HepG2 (cell line): ENCODE data around the gene ILRUN. TPM values are rescaled to one million over a fixed set of nuclear protein-coding genes. Genes with fewer than 3 reads are reported as not detected.
"Not testable (repeated sequence)": the region's sequence is repeated elsewhere in the genome, so short reads cannot be mapped to it uniquely, and the experiment has no call there.

Experiments used
- ATAC-seq: fragments of 200-7000 bp; cut with Tn5 transposase; 3 replicates; pipeline ENCODE4 v1.9.1; 2020; ENCODE audit warnings: mild to moderate bottlenecking, moderate library complexity
- BruUV-seq: library from RNA; stranded (reverse); fragments of 400-500 nt; replicated peaks from 2 replicates; lab custom pipeline; 2021; lab: Mats Ljungman, UMichigan
- CTCF ChIA-PET: fragments of 300-600 bp; formaldehyde crosslinking; extraction: SDS; loops from one replicate; lab custom pipeline; 2021; ENCODE audit warnings: low total read pairs, inconsistent platforms, low intra/inter-chr PET ratio; lab: Yijun Ruan, JAX
- POLR2A ChIA-PET: fragments of 350-600 bp; sonication (Branson Sonifier 250); formaldehyde crosslinking; loops from one replicate; lab custom pipeline; 2020; ENCODE audit warnings: antibody characterized with exemption, inconsistent platforms; lab: Yijun Ruan, JAX
- DNase-seq: peaks from one replicate; pipeline ENCODE4 v3.0.0-alpha.2; 2015; ENCODE audit warnings: low spot score
- FAIRE-seq: peaks from 3 replicates; lab custom pipeline; 2011; peaks lifted over from hg19 to GRCh38; lab: Jason Lieb, UNC
- H2AFZ ChIP-seq: one replicate; pipeline ENCODE4 v1.6.1; 2011; ENCODE audit warnings: low read length, inconsistent platforms
- H3K27ac ChIP-seq: fragments of 300-600 bp; 3 replicates; pipeline ENCODE4 v1.8.0; 2011; ENCODE audit warnings: mixed run types, mild to moderate bottlenecking, mixed read lengths, low read length, inconsistent platforms; ENCODE audit not compliant: insufficient read depth; ENCODE audit errors: extremely low read length
- H3K27me3 ChIP-seq, 2 experiments: fragments of 200-600 bp in 1 of 2; 2 replicates in 1 of 2; 3 replicates in 1 of 2; pipeline versions ENCODE4 v1.6.0 to v1.8.0; 2011; ENCODE audit warnings: low read length in 2 of 2, mild to moderate bottlenecking in 2 of 2, moderate library complexity in 2 of 2, inconsistent platforms in 1 of 2; ENCODE audit not compliant: insufficient read depth in 2 of 2, control insufficient read depth in 1 of 2
- H3K36me3 ChIP-seq, 2 experiments: fragments of 200-600 bp in 1 of 2; replicated peaks in 1 of 2; 2 replicates in 1 of 2; 3 replicates in 1 of 2; pipeline versions ENCODE4 v1.5.1 to v1.8.0; 2011; ENCODE audit warnings: low read length in 2 of 2, inconsistent platforms in 1 of 2; ENCODE audit not compliant: insufficient read depth in 2 of 2, control insufficient read depth in 1 of 2
- H3K4me1 ChIP-seq: 2 replicates; pipeline ENCODE4 v1.5.1; 2012; ENCODE audit warnings: low read length, inconsistent platforms; ENCODE audit not compliant: insufficient read depth
- H3K4me2 ChIP-seq: 2 replicates; pipeline ENCODE4 v1.6.0; 2011; ENCODE audit warnings: low read depth, low read length, inconsistent platforms
- H3K4me3 ChIP-seq, 3 experiments: fragments of 200-600 bp in 1 of 3; sonication (generic), shearing (Covaris generic) in 1 of 3; replicated peaks in 1 of 3; 2 replicates each; pipeline ENCODE4 v1.5.1; 2011 to 2016; ENCODE audit warnings: low read length in 3 of 3, inconsistent platforms in 2 of 3, low read depth in 2 of 3, mild to moderate bottlenecking in 2 of 3, control low read depth in 1 of 3, mixed read lengths in 1 of 3; ENCODE audit not compliant: insufficient read depth in 1 of 3
- H3K79me2 ChIP-seq: one replicate; pipeline ENCODE4 v1.6.1; 2011; ENCODE audit warnings: low read length, inconsistent platforms; ENCODE audit not compliant: insufficient read depth
- H3K9ac ChIP-seq: 2 replicates; pipeline ENCODE4 v1.6.0; 2011; ENCODE audit warnings: mild to moderate bottlenecking, low read depth, low read length, inconsistent platforms; ENCODE audit not compliant: insufficient read depth
- H3K9me3 ChIP-seq: 2 replicates; pipeline ENCODE4 v1.5.1; 2012; ENCODE audit warnings: mild to moderate bottlenecking, low read length
- H4K20me1 ChIP-seq: 2 replicates; pipeline ENCODE4 v1.6.0; 2011; ENCODE audit warnings: inconsistent platforms, mild to moderate bottlenecking, low read length, moderate library complexity; ENCODE audit not compliant: insufficient read depth
- ERF ChIP-seq: IDR thresholded peaks from 2 replicates; pipeline ENCODE4 v1.6.1; 2018; ENCODE audit warnings: missing biosample characterization, missing genetic modification reagents
- GABPA ChIP-seq, 2 experiments: IDR thresholded peaks; 2 replicates each; pipeline ENCODE4 v1.6.1; 2011 to 2016; ENCODE audit warnings: low read depth in 2 of 2, low read length in 1 of 2, missing biosample characterization in 1 of 2, missing genetic modification characterization in 1 of 2
- PRPF4 ChIP-seq: fragments of 200-400 bp; formaldehyde crosslinking; IDR thresholded peaks from 2 replicates; pipeline ENCODE4 v1.6.1; 2016; ENCODE audit warnings: low read length, low read depth; ENCODE audit not compliant: poor library complexity, severe bottlenecking
- SALL1 ChIP-seq: sonication (generic); formaldehyde crosslinking; IDR thresholded peaks from 2 replicates; pipeline ENCODE4 v1.8.0; 2022; ENCODE audit warnings: mild to moderate bottlenecking, missing genetic modification reagents
- SPEN ChIP-seq: sonication (generic); formaldehyde crosslinking; IDR thresholded peaks from 2 replicates; pipeline ENCODE4 v1.5.1; 2020; ENCODE audit warnings: low read depth, mild to moderate bottlenecking, missing genetic modification reagents
- ZBTB38 ChIP-seq: sonication (generic); formaldehyde crosslinking; IDR thresholded peaks from 2 replicates; pipeline ENCODE4 v1.5.1; 2020; ENCODE audit warnings: mild to moderate bottlenecking, missing genetic modification reagents
- ZFP36L1 ChIP-seq: sonication (generic); formaldehyde crosslinking; IDR thresholded peaks from 2 replicates; pipeline ENCODE4 v1.8.0; 2022; ENCODE audit warnings: mild to moderate bottlenecking, missing genetic modification reagents, moderate library complexity
- ZNF121 ChIP-seq: sonication (generic); formaldehyde crosslinking; IDR thresholded peaks from 2 replicates; pipeline ENCODE4 v1.5.0; 2020; ENCODE audit warnings: mild to moderate bottlenecking, missing genetic modification reagents
- ZNF546 ChIP-seq: sonication (generic); formaldehyde crosslinking; conservative IDR thresholded peaks from 2 replicates; pipeline ENCODE4 v1.8.1; 2023; ENCODE audit warnings: mild to moderate bottlenecking, missing genetic modification reagents
- WGBS: methylation state at CpG from one replicate; pipeline ENCODE4 v1.1.6; 2017; ENCODE audit warnings: low lambda C conversion rate; 5-methylcytosine and 5-hydroxymethylcytosine counted together
- in situ Hi-C: cut with HindIII; loops from 2 replicates; pipeline ENCODE4 v1.10.0; 2017; ENCODE audit warnings: low pct_unique_long_range_greater_than_20kb; ENCODE audit not compliant: extremely low pct_ligation_motif_present
- intact Hi-C: fragments of 100-400 bp; cut with micrococcal nuclease; formaldehyde crosslinking; loops from one replicate; pipeline ENCODE4 v1.10.0; 2022; ENCODE audit not compliant: unreplicated experiment
- polyA plus RNA-seq, 8 experiments: library from polyadenylated mRNA; depleted of rRNA in 3 of 8; stranded (reverse) in 7 of 8; unstranded in 1 of 8; fragments of >200 nt; fragmentation: Illumina TruSeq in 4 of 8; extraction: Trizol in 4 of 8; gene quantifications; 2 replicates each; pipeline versions ENCODE4 v1.2.1 to v1.2.3, GENCODE V29; 2011 to 2016; ENCODE audit warnings: low read depth in 4 of 8, missing spikeins in 1 of 8, mixed read lengths in 1 of 8; ENCODE audit not compliant: insufficient read depth in 1 of 8
- total RNA-seq, 5 experiments: library from RNA; depleted of rRNA; stranded (reverse); fragments of >200 nt; fragmentation: Illumina TruSeq; extraction: Trizol; gene quantifications; 2 replicates each; pipeline ENCODE4 v1.2.3, GENCODE V29; 2016; ENCODE audit warnings: low read depth in 1 of 5
- TF ChIP-seq, protein P1 (sequence below): sonication (generic); formaldehyde crosslinking; IDR thresholded peaks from 2 replicates; pipeline ENCODE4 v1.5.0; 2020; ENCODE audit warnings: mild to moderate bottlenecking, missing genetic modification reagents
- TF ChIP-seq, protein P2 (sequence below): sonication (generic); formaldehyde crosslinking; IDR thresholded peaks from 2 replicates; pipeline ENCODE4 v1.4.0; 2020; ENCODE audit warnings: missing genetic modification reagents
- TF ChIP-seq, protein P3 (sequence below): sonication (generic); formaldehyde crosslinking; IDR thresholded peaks from 2 replicates; pipeline ENCODE4 v1.8.0; 2022; ENCODE audit warnings: mild to moderate bottlenecking, missing genetic modification reagents; ENCODE audit not compliant: insufficient replicate concordance

The ILRUN gene
- total and polyA plus RNA-seq, 2 of the 13 experiments (the other 11 are each of a cell fraction or from before 2014, with no cell fraction given): 45.5 to 66.6 TPM

DNA sequence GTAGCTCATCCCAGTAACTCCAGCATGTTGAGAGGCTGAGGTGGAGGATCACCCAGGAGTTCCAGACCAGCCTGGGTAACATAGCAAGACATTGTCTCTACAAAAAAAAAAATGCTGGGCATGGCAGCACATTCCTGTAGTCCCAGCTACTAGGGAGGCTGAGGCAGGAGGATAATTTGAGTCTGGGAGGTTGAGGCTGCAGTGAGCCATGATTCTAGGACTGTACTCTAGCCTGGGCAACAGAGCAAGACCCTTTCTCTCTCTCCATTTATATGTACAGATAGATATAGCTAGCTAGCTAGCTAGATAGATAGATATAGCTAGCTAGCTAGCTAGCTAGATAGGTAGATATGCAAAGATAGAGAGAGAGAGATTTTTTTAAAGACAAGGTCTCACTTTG is 20.4 kb downstream of the ILRUN start:
- DNase-seq: no peak
- no peaks in the 10 kb centered on the region for H4K20me1 ChIP-seq
- no peaks in the 10 kb centered on the region for H3K9me3 ChIP-seq
- no peak overlapping the region for H3K9ac ChIP-seq
- peak overlapping the region; percentile 73 for H3K27ac ChIP-seq
- no TSS peak for BruUV-seq
- H3K36me3 ChIP-seq: no peaks in the 10 kb centered on the region; a peak in 1 of 5 replicates
- ChIA-PET CTCF (no interaction called here), POLR2A (no interaction called here)
- intact Hi-C loops (no loop called here), in situ Hi-C loops (no loop called here)
- 0 out of 2 replicates have a peak overlapping the region, but pooled peaks have one; percentile 4 for H3K4me2 ChIP-seq
- FAIRE-seq: no peak
- H3K79me2 ChIP-seq: peaks cover 78% of the 10 kb centered on the region
- TF ChIP-seq, protein P1, sequence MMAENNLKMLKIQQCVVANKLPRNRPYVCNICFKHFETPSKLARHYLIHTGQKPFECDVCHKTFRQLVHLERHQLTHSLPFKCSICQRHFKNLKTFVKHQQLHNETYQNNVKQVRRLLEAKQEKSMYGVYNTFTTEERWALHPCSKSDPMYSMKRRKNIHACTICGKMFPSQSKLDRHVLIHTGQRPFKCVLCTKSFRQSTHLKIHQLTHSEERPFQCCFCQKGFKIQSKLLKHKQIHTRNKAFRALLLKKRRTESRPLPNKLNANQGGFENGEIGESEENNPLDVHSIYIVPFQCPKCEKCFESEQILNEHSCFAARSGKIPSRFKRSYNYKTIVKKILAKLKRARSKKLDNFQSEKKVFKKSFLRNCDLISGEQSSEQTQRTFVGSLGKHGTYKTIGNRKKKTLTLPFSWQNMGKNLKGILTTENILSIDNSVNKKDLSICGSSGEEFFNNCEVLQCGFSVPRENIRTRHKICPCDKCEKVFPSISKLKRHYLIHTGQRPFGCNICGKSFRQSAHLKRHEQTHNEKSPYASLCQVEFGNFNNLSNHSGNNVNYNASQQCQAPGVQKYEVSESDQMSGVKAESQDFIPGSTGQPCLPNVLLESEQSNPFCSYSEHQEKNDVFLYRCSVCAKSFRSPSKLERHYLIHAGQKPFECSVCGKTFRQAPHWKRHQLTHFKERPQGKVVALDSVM (CRISPR knock-in tag): peak; percentile 84
- TF ChIP-seq GABPA (IDR thresholded peaks at IDR 0.05; ENCODE audit: low read depth, low read length) (no peak), GABPA (CRISPR knock-in tag; IDR thresholded peaks at IDR 0.05; ENCODE audit: low read depth) (no peak), SPEN (CRISPR knock-in tag) (no peak), ZNF546 (no peak), ZNF121 (CRISPR knock-in tag) (peak; percentile 93)
- no peak overlapping the region for H3K4me3 ChIP-seq
- H2AFZ ChIP-seq: no peak overlapping the region
- peaks cover 72% of the 10 kb centered on the region for H3K4me1 ChIP-seq
- H3K27me3 ChIP-seq: no peaks in the 10 kb centered on the region
- no peak for ATAC-seq

DNA sequence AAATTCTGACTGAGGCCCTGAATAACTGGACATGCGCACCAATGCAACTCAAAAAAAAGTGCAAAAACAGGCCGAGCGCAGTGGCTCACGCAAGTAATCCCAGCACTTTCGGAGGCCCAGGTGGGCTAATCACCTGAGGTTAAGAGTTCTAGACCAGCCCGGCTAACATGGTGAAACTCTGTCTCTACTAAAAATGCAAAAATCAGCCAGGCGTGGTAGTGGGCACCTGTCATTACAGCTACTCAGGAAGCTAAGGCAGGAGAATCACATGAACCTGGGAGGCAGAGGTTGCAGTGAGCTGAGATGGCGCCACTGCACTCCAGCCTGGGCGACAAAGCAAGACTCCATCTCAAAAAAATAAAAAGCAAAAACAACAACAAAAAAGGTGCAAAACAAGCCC is 21.6 kb downstream of the ILRUN start:
- Histone ChIP-seq H3K4me3 (peak overlapping the region in 2 of 3 experiments; percentile 35 to 36; a peak in 4 of 6 replicates), H3K4me1 (peaks cover 82% of the 10 kb centered on the region), H3K79me2 (peaks cover 78% of the 10 kb centered on the region), H3K9ac (peak overlapping the region; percentile 55), H3K27ac (peak overlapping the region; percentile 73), H3K4me2 (peak overlapping the region; percentile 67)
- FAIRE-seq, BruUV-seq, H4K20me1 ChIP-seq, H3K9me3 ChIP-seq, H2AFZ ChIP-seq, H3K27me3 ChIP-seq, ATAC-seq, in situ Hi-C loops, CTCF ChIA-PET, DNase-seq, H3K36me3 ChIP-seq: not testable (repeated sequence)
- POLR2A ChIA-PET: interaction anchor here (1.3 to 3.2 kb wide), 5 partner anchors 9 to 116 kb away, joined by 4 to 44 read pairs (median 11); partner anchors contain the start of genes ILRUN and SNRPC
- WGBS: 73% methylated on average over 9 of the region's 9 CpGs
- intact Hi-C loops: loop anchor here (2.0 to 5.0 kb wide), 2 partner anchors 22 to 82 kb away; partner anchors contain the start of genes ILRUN and SNRPC
- TF ChIP-seq ZBTB38 (CRISPR knock-in tag) (peak; percentile 51; the same call in 1 of the 2 replicates), PRPF4 (peak; percentile 65), ZFP36L1 (CRISPR knock-in tag) (0 out of 2 replicates have a peak, but pooled peaks have one; percentile 48), SALL1 (CRISPR knock-in tag) (peak; percentile 38), ZNF121 (CRISPR knock-in tag) (peak; percentile 62), ERF (peak; percentile 52; the same call in 1 of the 2 replicates)
- TF ChIP-seq, protein P2, sequence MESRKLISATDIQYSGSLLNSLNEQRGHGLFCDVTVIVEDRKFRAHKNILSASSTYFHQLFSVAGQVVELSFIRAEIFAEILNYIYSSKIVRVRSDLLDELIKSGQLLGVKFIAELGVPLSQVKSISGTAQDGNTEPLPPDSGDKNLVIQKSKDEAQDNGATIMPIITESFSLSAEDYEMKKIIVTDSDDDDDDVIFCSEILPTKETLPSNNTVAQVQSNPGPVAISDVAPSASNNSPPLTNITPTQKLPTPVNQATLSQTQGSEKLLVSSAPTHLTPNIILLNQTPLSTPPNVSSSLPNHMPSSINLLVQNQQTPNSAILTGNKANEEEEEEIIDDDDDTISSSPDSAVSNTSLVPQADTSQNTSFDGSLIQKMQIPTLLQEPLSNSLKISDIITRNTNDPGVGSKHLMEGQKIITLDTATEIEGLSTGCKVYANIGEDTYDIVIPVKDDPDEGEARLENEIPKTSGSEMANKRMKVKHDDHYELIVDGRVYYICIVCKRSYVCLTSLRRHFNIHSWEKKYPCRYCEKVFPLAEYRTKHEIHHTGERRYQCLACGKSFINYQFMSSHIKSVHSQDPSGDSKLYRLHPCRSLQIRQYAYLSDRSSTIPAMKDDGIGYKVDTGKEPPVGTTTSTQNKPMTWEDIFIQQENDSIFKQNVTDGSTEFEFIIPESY (CRISPR knock-in tag): peak; percentile 65; the same call in 1 of the 2 replicates
- TF ChIP-seq, protein P3, sequence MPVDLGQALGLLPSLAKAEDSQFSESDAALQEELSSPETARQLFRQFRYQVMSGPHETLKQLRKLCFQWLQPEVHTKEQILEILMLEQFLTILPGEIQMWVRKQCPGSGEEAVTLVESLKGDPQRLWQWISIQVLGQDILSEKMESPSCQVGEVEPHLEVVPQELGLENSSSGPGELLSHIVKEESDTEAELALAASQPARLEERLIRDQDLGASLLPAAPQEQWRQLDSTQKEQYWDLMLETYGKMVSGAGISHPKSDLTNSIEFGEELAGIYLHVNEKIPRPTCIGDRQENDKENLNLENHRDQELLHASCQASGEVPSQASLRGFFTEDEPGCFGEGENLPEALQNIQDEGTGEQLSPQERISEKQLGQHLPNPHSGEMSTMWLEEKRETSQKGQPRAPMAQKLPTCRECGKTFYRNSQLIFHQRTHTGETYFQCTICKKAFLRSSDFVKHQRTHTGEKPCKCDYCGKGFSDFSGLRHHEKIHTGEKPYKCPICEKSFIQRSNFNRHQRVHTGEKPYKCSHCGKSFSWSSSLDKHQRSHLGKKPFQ (CRISPR knock-in tag): peak; percentile 8
